Astrocyte of the spinal cord (primary cell): ENCODE results near the gene AMH.

Source experiments
- DNase-seq: peaks from one replicate; pipeline ENCODE4 v3.0.0; 2011; ENCODE audit warnings: low read depth, low spot score
- H3K4me3 ChIP-seq: 2 replicates; pipeline ENCODE4 v1.5.1; 2011; ENCODE audit warnings: low read depth, mild to moderate bottlenecking, low read length, moderate library complexity
- in situ Hi-C: cut with HindIII; loops from 2 replicates; pipeline ENCODE4 v1.10.0; 2017; ENCODE audit warnings: low sequenced_read_pairs
- TF ChIP-seq, protein P1 (sequence below): IDR thresholded peaks from 2 replicates; pipeline ENCODE4 v1.5.1; 2012; ENCODE audit warnings: low read depth, mild to moderate bottlenecking, low read length, inconsistent platforms

AMH gene

GRCh38 chr19:2288818-2289713, 39.9 kb downstream of the AMH start:
- in situ Hi-C loops, result no loop called here
- H3K4me3 ChIP-seq, result no peak overlapping the region
- DNase-seq, result no peak
- TF ChIP-seq, protein P1, sequence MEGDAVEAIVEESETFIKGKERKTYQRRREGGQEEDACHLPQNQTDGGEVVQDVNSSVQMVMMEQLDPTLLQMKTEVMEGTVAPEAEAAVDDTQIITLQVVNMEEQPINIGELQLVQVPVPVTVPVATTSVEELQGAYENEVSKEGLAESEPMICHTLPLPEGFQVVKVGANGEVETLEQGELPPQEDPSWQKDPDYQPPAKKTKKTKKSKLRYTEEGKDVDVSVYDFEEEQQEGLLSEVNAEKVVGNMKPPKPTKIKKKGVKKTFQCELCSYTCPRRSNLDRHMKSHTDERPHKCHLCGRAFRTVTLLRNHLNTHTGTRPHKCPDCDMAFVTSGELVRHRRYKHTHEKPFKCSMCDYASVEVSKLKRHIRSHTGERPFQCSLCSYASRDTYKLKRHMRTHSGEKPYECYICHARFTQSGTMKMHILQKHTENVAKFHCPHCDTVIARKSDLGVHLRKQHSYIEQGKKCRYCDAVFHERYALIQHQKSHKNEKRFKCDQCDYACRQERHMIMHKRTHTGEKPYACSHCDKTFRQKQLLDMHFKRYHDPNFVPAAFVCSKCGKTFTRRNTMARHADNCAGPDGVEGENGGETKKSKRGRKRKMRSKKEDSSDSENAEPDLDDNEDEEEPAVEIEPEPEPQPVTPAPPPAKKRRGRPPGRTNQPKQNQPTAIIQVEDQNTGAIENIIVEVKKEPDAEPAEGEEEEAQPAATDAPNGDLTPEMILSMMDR, result no peak

DNA sequence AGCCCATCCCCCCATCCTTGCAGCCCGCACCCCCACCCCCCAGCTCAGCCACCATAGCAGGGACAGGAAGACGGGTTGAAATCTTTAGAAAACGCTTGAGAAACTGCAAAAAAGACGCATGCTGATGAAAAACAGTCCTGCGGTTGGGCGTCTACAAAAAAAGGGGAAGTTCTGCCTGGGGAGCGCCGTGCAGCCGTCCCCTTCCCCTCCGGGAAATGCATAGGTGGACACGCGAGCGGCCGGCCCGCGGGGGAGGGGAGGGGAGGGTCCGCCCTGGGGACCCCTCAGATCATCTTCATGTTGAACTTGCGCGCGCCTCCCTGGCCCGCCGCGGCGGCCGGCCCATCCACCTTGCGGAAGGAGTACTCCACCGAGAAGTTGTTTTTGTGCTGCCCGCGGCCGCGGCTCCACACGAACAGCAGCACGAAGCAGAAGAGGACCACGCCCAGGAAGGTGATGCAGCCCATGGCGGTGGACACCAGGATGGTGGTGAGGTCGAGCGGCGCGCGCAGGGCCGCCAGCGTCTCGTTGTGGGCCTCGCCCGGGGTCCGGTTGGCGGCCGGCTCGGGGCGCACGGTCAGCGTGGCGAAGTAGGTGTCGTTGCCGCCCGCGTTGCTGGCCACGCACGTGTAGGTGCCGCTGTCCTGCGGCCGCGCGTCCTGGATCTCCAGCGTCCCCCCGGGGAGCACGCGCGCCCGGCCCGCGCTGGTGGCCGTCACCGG, 40.8 kb downstream of the AMH start:
- TF ChIP-seq, protein P1, result no peak
- no peak for DNase-seq
- in situ Hi-C loops, result no loop called here
- no peak overlapping the region for H3K4me3 ChIP-seq

DNA sequence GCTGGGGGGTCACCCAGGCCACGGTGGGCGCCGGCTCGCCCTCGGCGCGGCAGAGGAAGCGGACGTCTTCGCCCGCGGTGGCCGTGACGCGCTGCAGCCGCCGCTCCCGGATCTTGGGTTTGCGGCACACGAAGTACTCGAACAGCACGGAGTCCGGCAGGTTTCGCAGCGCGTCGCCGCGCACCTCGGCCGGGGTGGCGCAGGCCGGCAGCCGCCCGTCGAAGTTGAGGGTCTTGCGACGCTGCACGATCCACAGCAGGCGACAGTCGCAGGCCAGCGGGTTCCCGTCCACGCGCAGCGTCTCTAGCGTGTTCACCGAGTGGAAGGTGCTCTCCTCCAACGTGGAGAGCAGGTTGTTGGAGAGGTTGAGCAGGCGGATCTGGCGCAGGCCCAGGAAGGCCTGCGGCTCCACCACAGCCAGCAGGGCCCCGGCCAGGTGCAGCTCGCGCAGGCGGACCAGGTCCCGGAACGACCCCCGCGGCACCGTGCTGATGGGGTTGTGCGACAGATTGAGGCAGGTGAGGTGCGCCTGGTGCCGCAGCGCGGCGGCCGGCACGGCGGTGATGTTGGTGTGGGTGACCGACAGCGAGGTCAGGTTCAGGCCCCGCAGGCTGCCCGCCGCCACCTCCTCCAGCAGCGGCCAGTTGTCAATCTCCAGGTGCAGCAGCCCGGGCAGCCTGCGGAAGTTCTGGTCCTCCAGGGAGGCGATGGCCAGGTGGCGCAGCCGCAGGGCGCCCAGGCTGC, 41.5 kb downstream of the AMH start:
- TF ChIP-seq, protein P1, result no peak
- DNase-seq, result no peak
- in situ Hi-C loops, result no loop called here
- no peak overlapping the region for H3K4me3 ChIP-seq

DNA sequence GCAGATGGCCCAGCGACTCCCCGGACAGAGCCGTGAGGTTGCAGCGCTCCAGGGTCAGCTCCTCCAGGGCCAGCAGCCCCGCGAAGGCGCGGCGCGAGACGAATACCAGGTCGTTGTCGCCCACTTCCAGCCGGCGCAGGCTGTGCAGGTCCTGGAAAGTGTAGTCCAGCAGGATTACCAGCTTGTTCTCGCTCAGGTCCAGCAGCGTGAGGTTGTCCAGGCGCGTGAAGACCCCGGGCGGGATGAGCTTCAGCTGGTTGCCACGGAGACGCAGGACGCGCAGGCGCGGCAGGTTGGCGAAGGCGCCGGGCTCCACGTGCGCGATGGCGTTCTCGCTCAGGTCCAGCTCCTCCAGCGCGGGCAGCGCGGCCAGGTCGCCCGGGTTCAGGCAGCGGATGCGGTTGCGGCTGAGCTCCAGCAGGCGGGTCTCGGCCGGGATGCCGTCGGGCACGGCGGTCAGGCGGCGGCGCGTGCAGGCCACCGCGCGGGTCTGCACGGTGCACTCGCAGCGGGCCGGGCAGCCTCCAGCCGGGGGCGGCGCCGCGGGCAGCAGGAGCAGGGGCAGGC, 42.1 kb downstream of the AMH start:
- TF ChIP-seq, protein P1, result no peak
- in situ Hi-C loops, result no loop called here
- DNase-seq, result no peak
- no peak overlapping the region for H3K4me3 ChIP-seq

DNA sequence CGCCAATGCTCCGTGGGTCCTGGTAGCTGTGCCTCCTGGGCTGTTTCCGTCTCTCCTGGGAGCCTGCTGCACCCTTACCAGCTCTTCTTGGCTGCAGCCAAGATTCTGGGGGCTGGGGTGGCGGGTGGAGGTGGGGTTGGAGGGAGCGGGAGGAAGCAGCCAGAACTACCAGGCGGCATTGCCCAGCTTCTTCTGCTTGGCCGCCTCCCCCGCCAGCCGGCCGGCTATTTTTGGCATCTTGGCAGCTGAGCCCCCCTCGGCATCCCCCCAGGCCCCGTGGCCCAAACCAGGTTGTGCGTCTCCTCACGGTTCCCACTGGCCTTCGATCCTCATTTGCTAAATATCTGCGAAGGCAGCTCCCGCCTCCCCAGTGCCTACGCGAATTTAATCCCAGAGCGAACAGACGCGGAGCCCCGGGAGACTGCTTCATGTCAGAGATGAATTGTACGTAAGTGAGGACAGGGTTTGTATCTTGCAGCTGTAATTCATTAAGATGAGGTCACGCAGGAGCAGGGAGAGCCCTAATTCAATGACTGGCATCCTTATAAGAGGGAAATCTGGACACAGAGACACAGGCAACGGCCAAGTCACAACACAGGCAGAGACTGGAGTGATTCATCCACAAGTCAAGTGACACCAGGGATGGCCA, 45.7 kb downstream of the AMH start:
- in situ Hi-C loops, result no loop called here
- DNase-seq, result no peak
- TF ChIP-seq, protein P1, result no peak
- H3K4me3 ChIP-seq, result no peak overlapping the region

DNA sequence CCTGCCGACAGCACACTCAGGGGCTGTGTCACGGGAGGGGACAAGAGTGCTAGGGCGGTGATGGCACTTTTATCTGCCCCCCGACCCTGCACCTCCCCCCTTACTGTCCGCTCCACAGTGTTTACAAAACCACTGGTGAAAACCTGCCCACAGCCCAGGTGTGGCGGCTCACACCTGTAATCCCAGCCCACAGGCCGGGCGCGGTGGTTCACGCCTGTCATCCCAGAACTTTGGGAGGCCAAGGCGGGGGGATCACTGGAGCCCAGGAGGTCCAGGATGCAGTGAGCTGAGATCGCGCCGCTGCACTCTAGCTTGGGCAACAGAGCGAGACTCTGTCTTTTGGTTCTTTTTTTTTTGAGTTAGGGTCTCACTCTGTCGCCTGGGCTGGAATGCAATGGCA, 47.0 kb downstream of the AMH start:
- H3K4me3 ChIP-seq, result no peak overlapping the region
- TF ChIP-seq, protein P1, result no peak
- in situ Hi-C loops, result no loop called here
- no peak for DNase-seq
